Calu3 (cell line): Measurements from ENCODE around the gene ARHGAP6. TPM values are rescaled to one million over a fixed set of nuclear protein-coding genes. Genes with fewer than 3 reads are reported as not detected.
"Not testable (repeated sequence)": the region's sequence is repeated elsewhere in the genome, so short reads cannot be mapped to it uniquely, and the experiment has no call there.

Experiments used
- BruUV-seq: library from RNA; stranded (reverse); fragments of 400-500 nt; replicated peaks from 2 replicates; lab custom pipeline; 2021; lab: Mats Ljungman, UMichigan
- CTCF ChIA-PET: fragments of 300-600 bp; sonication (Branson Sonifier 250); formaldehyde crosslinking; loops from one replicate; lab custom pipeline; 2022; ENCODE audit warnings: antibody characterized with exemption; lab: Charles Lee
- DNase-seq: peaks from one replicate; pipeline ENCODE4 v3.0.0; 2022
- H3K27ac Mint-ChIP-seq: one replicate; pipeline ENCODE4 v1.8.0; 2022; ENCODE audit warnings: mixed read lengths; ENCODE audit not compliant: unreplicated experiment
- H3K27me3 Mint-ChIP-seq: one replicate; pipeline ENCODE4 v1.8.0; 2022; ENCODE audit warnings: mixed read lengths; ENCODE audit not compliant: unreplicated experiment
- H3K36me3 Mint-ChIP-seq: one replicate; pipeline ENCODE4 v1.8.0; 2022; ENCODE audit warnings: mild to moderate bottlenecking, moderate library complexity, mixed read lengths; ENCODE audit not compliant: insufficient read depth, unreplicated experiment
- H3K4me1 Mint-ChIP-seq: one replicate; pipeline ENCODE4 v1.8.0; 2022; ENCODE audit warnings: mild to moderate bottlenecking, low read depth, mixed read lengths; ENCODE audit not compliant: unreplicated experiment
- H3K4me3 Mint-ChIP-seq: one replicate; pipeline ENCODE4 v1.8.0; 2022; ENCODE audit warnings: mild to moderate bottlenecking, low read depth, moderate library complexity, mixed read lengths; ENCODE audit not compliant: unreplicated experiment
- H3K9me3 Mint-ChIP-seq: one replicate; pipeline ENCODE4 v1.8.0; 2022; ENCODE audit warnings: low read depth, mixed read lengths; ENCODE audit not compliant: unreplicated experiment
- intact Hi-C: fragments of 100-400 bp; cut with micrococcal nuclease; formaldehyde crosslinking; loops from one replicate; pipeline ENCODE4 v1.10.0; 2022; ENCODE audit not compliant: unreplicated experiment
- total RNA-seq: library from RNA; stranded (reverse); gene quantifications from 2 replicates; pipeline ENCODE4 v1.2.3, GENCODE V29; 2022
- TF ChIP-seq, protein P1 (sequence below): fragments of 200-600 bp; IDR thresholded peaks from one replicate; pipeline ENCODE4 v1.8.0; 2022; ENCODE audit warnings: antibody characterized with exemption; ENCODE audit not compliant: unreplicated experiment

The ARHGAP6 gene
- total RNA-seq, 1 experiment from 2014 or later, result not detected

DNA sequence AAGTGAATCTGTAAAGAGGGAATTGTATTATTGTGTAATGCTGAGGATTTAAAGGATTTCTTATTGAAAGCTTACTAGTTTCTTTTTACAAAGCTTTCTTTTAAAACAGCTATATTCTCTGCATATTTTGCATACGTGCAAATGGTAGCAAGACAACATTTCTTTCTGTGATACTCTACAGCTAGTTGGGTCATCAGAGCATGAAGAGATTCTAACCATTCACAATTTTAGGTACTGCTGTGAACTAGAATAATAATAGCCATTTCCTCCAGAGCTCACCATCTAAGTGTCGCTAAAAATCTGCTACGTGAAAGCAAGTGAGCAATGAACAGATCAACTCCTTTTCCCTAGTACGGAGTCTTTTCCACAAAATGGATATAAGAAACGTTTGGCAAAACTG, 37.3 kb downstream of the ARHGAP6 start:
- intact Hi-C loops, result no loop called here
- Mint-ChIP-seq H3K27me3 (peaks cover 39% of the 10 kb centered on the region), H3K4me3 (no peak overlapping the region), H3K36me3 (no peaks in the 10 kb centered on the region), H3K4me1 (no peaks in the 10 kb centered on the region), H3K27ac (no peak overlapping the region), H3K9me3 (no peaks in the 10 kb centered on the region)
- TF ChIP-seq, protein P1, sequence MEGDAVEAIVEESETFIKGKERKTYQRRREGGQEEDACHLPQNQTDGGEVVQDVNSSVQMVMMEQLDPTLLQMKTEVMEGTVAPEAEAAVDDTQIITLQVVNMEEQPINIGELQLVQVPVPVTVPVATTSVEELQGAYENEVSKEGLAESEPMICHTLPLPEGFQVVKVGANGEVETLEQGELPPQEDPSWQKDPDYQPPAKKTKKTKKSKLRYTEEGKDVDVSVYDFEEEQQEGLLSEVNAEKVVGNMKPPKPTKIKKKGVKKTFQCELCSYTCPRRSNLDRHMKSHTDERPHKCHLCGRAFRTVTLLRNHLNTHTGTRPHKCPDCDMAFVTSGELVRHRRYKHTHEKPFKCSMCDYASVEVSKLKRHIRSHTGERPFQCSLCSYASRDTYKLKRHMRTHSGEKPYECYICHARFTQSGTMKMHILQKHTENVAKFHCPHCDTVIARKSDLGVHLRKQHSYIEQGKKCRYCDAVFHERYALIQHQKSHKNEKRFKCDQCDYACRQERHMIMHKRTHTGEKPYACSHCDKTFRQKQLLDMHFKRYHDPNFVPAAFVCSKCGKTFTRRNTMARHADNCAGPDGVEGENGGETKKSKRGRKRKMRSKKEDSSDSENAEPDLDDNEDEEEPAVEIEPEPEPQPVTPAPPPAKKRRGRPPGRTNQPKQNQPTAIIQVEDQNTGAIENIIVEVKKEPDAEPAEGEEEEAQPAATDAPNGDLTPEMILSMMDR, result no peak
- CTCF ChIA-PET, result no interaction called here
- DNase-seq, result no peak
- no TSS peak for BruUV-seq

DNA sequence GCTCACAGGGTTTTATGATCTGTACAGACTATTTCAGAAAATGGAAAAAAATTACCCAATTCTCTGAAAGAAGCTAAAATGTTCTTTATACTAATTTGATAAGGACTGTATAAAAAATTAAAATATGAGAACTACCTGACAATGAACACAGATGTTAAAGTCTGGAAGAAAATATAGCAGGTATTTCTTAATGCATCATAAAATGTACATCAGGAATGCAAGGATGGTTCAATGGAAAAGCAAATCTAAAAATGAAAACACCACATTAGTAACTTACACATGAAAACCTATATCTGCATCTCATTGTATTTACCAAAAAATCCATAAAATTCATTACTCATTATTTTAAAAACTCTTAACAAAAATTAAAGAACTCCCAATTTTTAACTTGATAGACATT, 39.4 kb downstream of the ARHGAP6 start:
- CTCF ChIA-PET, result no interaction called here
- Mint-ChIP-seq H3K36me3 (no peaks in the 10 kb centered on the region), H3K4me1 (no peaks in the 10 kb centered on the region), H3K4me3 (no peak overlapping the region), H3K27me3 (peaks cover 33% of the 10 kb centered on the region), H3K9me3 (no peaks in the 10 kb centered on the region), H3K27ac (no peak overlapping the region)
- BruUV-seq, result no TSS peak
- TF ChIP-seq, protein P1, result no peak
- no peak for DNase-seq
- intact Hi-C loops, result no loop called here

DNA sequence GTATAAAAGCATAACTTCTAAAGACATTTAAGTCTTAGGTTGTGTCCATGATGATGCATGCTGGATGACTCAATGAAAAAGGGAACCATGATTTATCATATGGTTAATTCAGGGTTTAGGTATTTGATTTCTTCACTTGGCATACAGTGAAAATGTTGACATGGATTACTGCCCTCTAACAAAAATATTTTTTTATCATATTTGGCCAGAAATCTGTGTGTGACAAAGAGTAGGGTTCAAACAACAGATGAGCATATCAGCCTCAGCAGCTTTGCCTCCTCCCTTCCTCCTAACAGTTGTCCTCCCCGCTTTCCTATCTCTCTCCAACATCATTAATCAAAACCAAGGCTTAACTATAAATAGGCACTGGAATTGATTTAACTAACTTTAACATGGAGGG, 46.3 kb downstream of the ARHGAP6 start:
- Mint-ChIP-seq H3K36me3 (no peaks in the 10 kb centered on the region), H3K9me3 (peaks cover 3% of the 10 kb centered on the region), H3K27me3 (peaks cover 55% of the 10 kb centered on the region), H3K4me3 (no peak overlapping the region), H3K4me1 (no peaks in the 10 kb centered on the region), H3K27ac (no peak overlapping the region)
- CTCF ChIA-PET, result no interaction called here
- intact Hi-C loops, result no loop called here
- TF ChIP-seq, protein P1, result no peak
- no TSS peak for BruUV-seq
- no peak for DNase-seq

DNA sequence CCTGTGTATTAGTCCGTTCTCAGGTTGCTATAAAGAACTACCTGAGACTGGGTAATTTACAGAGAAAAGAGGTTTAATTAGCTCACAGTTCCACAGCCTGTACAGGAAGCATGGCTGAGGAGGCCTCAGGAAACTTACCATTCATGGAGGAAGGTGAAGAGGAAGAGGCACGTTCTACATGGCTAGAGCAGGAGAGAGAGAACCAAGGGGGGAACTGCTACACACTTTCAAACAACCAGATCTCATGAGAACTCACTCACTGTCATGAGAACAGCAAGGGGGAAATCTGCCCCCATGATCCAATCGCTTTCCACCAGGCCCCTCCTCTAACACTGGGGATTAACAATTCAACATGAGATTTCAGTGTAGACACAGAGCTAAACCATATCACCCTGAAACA, 51.5 kb downstream of the ARHGAP6 start:
- BruUV-seq, H3K4me3 Mint-ChIP-seq, DNase-seq, H3K27ac Mint-ChIP-seq, intact Hi-C loops, H3K4me1 Mint-ChIP-seq, CTCF ChIA-PET, H3K9me3 Mint-ChIP-seq, H3K36me3 Mint-ChIP-seq: not testable (repeated sequence)
- peaks cover 72% of the 10 kb centered on the region for H3K27me3 Mint-ChIP-seq

DNA sequence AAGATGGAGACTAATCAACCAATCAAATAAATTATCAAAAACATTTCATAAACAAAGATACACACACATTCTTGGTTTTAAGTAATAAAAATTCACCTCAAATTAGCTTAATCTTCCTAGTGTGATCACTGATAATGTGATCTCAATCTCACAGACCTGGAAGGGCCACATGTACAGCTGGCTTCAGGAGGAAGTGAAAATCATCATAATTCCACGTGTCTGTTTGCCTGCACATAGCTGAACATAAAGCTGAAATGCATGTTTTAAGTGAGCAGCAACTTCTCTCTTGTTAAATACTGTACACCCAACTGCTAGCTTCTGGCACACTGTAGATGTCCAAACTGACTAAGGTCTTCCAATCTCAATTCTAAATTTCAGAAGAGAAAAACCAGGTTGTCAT, 53.8 kb downstream of the ARHGAP6 start:
- no TSS peak for BruUV-seq
- intact Hi-C loops, result no loop called here
- Mint-ChIP-seq H3K9me3 (no peaks in the 10 kb centered on the region), H3K4me1 (no peaks in the 10 kb centered on the region), H3K4me3 (no peak overlapping the region), H3K27me3 (peaks cover 83% of the 10 kb centered on the region), H3K27ac (no peak overlapping the region), H3K36me3 (no peaks in the 10 kb centered on the region)
- CTCF ChIA-PET, result no interaction called here
- TF ChIP-seq, protein P1, result no peak
- no peak for DNase-seq
